DND-41 (cell line): ENCODE data around the gene MRPL53.

Experiments used
- ATAC-seq: fragments of 200-7000 bp; cut with Tn5 transposase; 3 replicates; pipeline ENCODE4 v1.9.1; 2021; ENCODE audit warnings: low read depth; ENCODE audit not compliant: insufficient read depth
- DNase-seq: peaks from one replicate; pipeline ENCODE4 v3.0.0-alpha.2; 2020
- H2AFZ ChIP-seq: 2 replicates; pipeline ENCODE4 v1.6.0; 2012; ENCODE audit warnings: low read depth, low read length
- H3K27ac ChIP-seq: 2 replicates; pipeline ENCODE4 v1.5.1; 2012; ENCODE audit warnings: low read length, inconsistent platforms
- H3K27me3 ChIP-seq: fragments of 200-600 bp; sonication (generic); 2 replicates; pipeline ENCODE4 v1.6.0; 2012; ENCODE audit warnings: low read length, mild to moderate bottlenecking, inconsistent platforms; ENCODE audit not compliant: insufficient read depth, poor library complexity
- H3K36me3 ChIP-seq: 2 replicates; pipeline ENCODE4 v1.5.1; 2012; ENCODE audit warnings: low read length, inconsistent platforms; ENCODE audit not compliant: insufficient read depth
- H3K4me1 ChIP-seq: 2 replicates; pipeline ENCODE4 v1.5.1; 2012; ENCODE audit warnings: mild to moderate bottlenecking, low read length; ENCODE audit not compliant: insufficient read depth
- H3K4me2 ChIP-seq: 2 replicates; pipeline ENCODE4 v1.6.0; 2012; ENCODE audit warnings: mild to moderate bottlenecking, moderate library complexity, low read length, inconsistent platforms; ENCODE audit not compliant: insufficient read depth
- H3K4me3 ChIP-seq, 2 experiments: fragments of 200-600 bp in 1 of 2; shearing (Covaris generic) in 1 of 2; 2 replicates each; pipeline ENCODE4 v1.5.1; 2012 to 2016; ENCODE audit warnings: inconsistent platforms in 2 of 2, low read length in 2 of 2, mild to moderate bottlenecking in 2 of 2, low read depth in 1 of 2, moderate library complexity in 1 of 2
- H3K79me2 ChIP-seq: 2 replicates; pipeline ENCODE4 v1.6.0; 2012; ENCODE audit warnings: low read length, inconsistent platforms; ENCODE audit not compliant: insufficient read depth
- H3K9ac ChIP-seq: 2 replicates; pipeline ENCODE4 v1.6.0; 2012; ENCODE audit warnings: low read depth, mild to moderate bottlenecking, inconsistent platforms, low read length, moderate library complexity
- H3K9me3 ChIP-seq: 2 replicates; pipeline ENCODE4 v1.5.1; 2012; ENCODE audit warnings: low read length, moderate library complexity, mild to moderate bottlenecking, inconsistent platforms; ENCODE audit not compliant: insufficient read depth, severe bottlenecking
- H4K20me1 ChIP-seq: 2 replicates; pipeline ENCODE4 v1.6.0; 2012; ENCODE audit warnings: low read length; ENCODE audit not compliant: insufficient read depth
- CTCF ChIP-seq: IDR thresholded peaks from 2 replicates; pipeline ENCODE4 v1.5.1; 2012; ENCODE audit warnings: borderline replicate concordance, low read length, moderate library complexity, mild to moderate bottlenecking; ENCODE audit not compliant: poor library complexity, severe bottlenecking; ENCODE audit errors: extremely low read depth
- EZH2 ChIP-seq: IDR thresholded peaks from 3 replicates; pipeline ENCODE4 v1.6.1; 2012; ENCODE audit warnings: borderline replicate concordance, low read depth, mild to moderate bottlenecking, moderate library complexity, low read length, inconsistent platforms; ENCODE audit not compliant: severe bottlenecking

Gene MRPL53

GRCh38 chr2:74472086-74472944, at the start of gene MRPL53:
Gene MRPL53 (minus strand): TSS chr2:74472680. CDS start chr2:74472660, 20 bp downstream.
- peaks cover 39% of the 10 kb centered on the region for H3K4me1 ChIP-seq

GRCh38 chr2:74516650-74517049, 44.2 kb upstream of the MRPL53 start:
- H3K9ac ChIP-seq: no peak overlapping the region
- peaks cover 28% of the 10 kb centered on the region for H3K27me3 ChIP-seq
- TF ChIP-seq EZH2: no peak
- TF ChIP-seq CTCF: no peak
- no peaks in the 10 kb centered on the region for H3K9me3 ChIP-seq
- H3K79me2 ChIP-seq: no peaks in the 10 kb centered on the region
- peaks cover 7% of the 10 kb centered on the region; the same call in 1 of the 2 replicates for H3K4me1 ChIP-seq
- no peak overlapping the region for H3K4me3 ChIP-seq
- no peak overlapping the region for H3K4me2 ChIP-seq
- H3K27ac ChIP-seq: no peak overlapping the region
- DNase-seq (no peak), ATAC-seq (no peak)
- no peak overlapping the region for H2AFZ ChIP-seq
- H4K20me1 ChIP-seq: no peaks in the 10 kb centered on the region
- no peaks in the 10 kb centered on the region for H3K36me3 ChIP-seq

More at GRCh38 chr2:74472086-74472944, at the start of gene MRPL53:
- H3K36me3 ChIP-seq: peaks cover 42% of the 10 kb centered on the region
- ATAC-seq (peak; percentile 92), DNase-seq (peak; percentile 95)
- H3K9ac ChIP-seq: peak within 1 kb of the TSS; percentile 94
- peaks cover 24% of the 10 kb centered on the region for H3K79me2 ChIP-seq
- peak within 1 kb of the TSS; percentile 95 for H3K27ac ChIP-seq
- peak within 1 kb of the TSS; percentile 86 to 92 for H3K4me3 ChIP-seq
- H3K27me3 ChIP-seq: no peaks in the 10 kb centered on the region
- H2AFZ ChIP-seq: peak within 1 kb of the TSS; percentile 97
- peak within 1 kb of the TSS; percentile 83 for H3K4me2 ChIP-seq
- TF ChIP-seq EZH2: no peak
- TF ChIP-seq CTCF: peak; percentile 39
- no peaks in the 10 kb centered on the region for H3K9me3 ChIP-seq
- H4K20me1 ChIP-seq: no peaks in the 10 kb centered on the region

GRCh38 chr2:74515981-74516633, 43.6 kb upstream of the MRPL53 start:
- Histone ChIP-seq H3K4me1 (peaks cover 7% of the 10 kb centered on the region; the same call in 1 of the 2 replicates), H3K9ac (no peak overlapping the region), H3K79me2 (no peaks in the 10 kb centered on the region), H4K20me1 (no peaks in the 10 kb centered on the region), H3K36me3 (no peaks in the 10 kb centered on the region), H3K27me3 (peaks cover 28% of the 10 kb centered on the region), H2AFZ (no peak overlapping the region), H3K9me3 (no peaks in the 10 kb centered on the region), H3K4me2 (no peak overlapping the region), H3K27ac (no peak overlapping the region), H3K4me3 (no peak overlapping the region)
- ATAC-seq (no peak), DNase-seq (no peak)
- TF ChIP-seq EZH2: no peak
- no peak for TF ChIP-seq CTCF
